CD4-positive, alpha-beta T cell treated with Interleukin-21 for 1 hour (primary cell): ENCODE results near the gene POU2F3.

Experiments
- DNase-seq: peaks from one replicate; pipeline ENCODE4 v3.0.0-alpha.2; 2020

The POU2F3 gene

DNA sequence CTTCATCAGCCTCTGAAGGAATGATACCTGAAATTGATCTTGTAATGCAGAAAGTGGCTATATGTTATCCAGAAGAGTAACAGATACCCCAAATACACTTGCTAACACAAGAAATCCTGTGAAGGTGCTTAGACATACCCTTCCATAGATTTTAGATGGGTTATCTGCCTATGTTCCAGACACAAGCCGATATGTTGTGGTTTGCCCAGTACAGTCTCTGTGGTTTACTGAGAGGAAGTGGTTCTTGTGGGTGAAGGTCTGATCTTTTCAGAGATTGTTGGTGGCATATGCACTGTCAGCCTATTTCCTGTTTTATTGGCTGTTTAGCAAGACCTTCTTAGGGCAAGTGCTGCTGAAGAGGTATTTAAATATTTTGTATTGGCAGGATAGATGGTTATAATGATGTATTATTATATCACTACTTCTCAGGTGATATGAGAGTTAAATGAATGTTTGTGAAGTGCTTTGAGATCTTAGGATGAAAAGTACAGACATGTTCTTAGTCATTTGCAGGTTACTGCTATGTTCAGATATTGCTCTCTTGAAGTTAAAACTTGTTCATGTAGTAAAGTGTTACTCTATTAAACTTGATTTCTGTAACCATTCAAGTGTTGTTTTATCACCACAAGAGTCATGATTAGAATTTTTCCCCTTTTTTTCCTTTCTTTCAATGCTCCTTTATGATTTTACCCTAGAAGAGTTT lies 104.5 kb downstream of the POU2F3 start:
- peak; percentile 82 for DNase-seq

DNA sequence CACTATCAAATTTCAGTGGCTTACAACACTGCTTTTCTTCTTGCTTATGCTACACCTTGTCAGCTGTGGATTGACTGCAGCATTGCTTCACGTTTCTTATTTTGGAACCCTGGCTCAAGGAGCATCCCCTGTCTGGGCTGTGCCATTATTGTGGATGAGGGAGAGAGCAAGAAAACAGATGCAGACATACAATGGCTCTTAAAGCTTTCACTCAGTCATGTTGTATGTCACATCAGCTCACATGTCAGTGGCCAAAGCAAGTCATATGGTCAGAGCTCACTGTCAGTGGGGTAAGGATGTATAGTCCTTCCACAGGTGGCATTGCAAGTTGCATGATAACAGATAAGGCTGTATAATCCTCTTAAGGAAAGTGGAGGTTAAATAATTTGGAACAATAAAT lies 106.3 kb downstream of the POU2F3 start:
- no peak for DNase-seq

DNA sequence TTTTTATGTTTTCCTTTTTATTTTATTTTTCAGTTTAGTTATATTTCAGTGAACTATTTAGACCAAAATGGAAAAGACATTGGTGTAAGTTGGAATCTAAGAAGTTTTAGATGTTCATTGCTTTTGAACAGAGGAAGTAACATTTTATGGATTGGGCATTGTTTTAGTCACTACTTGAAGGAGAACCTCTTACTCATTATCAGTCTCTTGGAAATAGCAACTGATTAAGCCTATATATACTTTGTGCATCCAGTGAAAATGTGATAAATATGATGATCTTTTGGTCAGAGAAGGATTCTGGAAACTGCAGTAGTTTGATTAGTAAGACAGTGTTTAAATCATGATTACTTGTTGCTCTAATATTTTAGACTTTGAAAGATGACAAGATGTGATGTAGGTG lies 110.7 kb downstream of the POU2F3 start:
- no peak for DNase-seq

DNA sequence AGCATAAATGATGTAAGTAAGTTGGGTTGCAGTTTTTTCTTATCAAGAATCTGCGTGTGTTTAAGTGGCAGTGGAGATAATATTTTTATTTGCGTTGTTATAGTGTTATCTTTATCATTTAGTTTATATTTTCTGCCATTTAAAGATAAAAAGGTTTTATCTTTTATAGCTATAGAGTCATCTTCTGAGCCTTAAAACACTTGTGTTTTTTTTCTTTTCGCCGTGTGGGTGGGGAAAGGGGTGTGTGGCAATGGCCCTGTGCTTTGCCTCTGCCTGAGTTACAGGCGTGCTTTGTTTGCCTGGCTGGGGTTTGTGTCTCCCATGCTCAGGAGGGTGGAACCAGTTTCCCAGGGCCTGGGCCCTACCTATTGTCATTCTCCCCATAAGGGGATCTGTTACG lies 112.5 kb downstream of the POU2F3 start:
- no peak for DNase-seq

DNA sequence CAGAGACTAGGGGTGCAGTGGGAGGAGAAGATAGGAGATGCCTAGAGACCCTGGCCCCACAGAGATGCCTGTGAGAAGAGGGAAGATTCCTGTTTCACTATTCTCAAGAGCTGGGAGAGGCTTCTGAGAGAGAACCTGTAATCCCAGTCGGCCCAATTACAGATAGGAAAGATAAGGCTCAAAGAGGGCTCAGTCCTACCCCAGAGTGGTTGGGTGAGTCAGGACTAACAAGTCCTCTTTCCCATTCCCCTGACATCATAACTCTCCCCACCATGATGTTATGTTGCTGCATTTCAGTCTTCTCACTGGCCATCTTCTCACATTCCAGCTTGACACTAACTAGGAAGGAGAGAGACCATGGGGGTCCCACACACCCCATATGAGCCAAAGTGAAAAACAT lies 114.1 kb downstream of the POU2F3 start:
- DNase-seq, result no peak

DNA sequence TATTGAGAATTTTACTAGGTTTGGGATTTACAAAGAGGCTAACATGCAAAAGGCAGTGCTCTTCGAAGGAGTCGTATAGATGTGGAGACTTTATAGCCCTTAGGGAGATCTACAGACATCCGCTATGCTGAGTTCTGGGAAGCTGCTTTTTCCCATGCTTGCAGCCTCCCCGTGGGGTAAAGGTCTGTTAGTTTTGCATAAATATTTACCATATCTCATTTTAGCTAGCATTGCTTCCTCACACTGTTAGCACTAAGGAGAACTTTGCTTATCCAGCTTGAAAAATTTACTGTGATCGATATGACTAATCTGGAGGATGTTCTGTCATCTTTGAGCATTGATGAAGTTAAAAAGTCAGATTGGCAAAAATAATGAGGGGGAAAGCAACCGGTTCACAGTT lies 114.8 kb downstream of the POU2F3 start:
- DNase-seq, result no peak

DNA sequence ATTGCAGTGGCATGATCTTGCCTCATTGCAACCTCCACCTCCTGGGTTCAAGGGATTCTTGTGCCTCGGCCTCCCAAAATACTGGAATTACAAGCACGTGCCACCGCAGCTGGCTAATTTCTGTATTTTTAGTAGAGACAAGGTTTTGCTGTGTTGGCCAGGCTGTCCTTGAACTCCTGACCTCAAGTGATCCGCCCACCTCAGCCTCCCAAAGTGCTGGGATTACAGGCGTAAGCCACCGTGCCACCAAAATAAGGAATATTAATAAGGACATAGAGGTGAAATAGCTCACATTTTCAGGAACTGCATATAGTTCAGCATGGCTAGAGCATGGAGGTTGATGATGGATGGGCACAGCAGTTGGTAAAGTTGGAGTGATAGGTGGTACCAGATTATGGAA lies 117.7 kb downstream of the POU2F3 start:
- DNase-seq, result no peak

DNA sequence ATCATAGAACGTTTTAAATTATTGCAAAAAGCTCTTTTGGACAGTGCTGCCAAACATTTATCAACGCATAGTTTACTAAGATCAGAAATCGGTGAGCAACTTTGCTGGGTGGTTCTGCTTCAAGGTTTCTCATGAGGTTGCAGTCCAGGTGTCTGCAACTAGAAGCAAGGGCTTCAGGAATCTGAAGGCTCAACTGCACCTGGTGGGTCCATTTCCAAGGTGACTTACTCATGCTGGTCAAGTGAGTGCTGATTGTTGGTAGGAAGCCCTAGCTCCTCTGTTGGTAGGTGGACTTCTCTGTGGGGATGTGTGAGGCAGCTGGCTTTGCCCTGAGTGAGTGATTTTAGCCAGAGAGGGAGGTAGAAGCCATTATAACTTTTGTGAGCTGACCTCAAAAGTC lies 118.8 kb downstream of the POU2F3 start:
- no peak for DNase-seq

DNA sequence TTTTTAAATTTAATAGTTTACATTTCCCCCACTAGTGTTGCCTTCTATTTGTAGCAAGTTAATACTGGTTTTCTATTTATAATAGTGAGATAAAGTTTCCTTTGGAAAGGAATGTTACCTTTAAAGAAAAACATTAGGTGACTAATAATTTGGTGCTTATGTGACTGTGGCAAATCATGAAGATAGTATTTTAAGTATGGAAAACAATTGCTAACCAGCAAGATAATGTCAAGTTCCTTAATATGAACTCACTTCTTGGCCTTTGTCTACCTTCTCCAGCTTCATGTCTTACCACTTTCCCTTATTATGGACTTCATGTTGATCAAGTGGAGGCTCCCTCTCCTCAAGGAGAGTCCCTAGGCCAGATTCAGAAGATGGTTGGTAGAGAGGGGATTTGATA lies 123.5 kb downstream of the POU2F3 start:
- DNase-seq, result no peak

DNA sequence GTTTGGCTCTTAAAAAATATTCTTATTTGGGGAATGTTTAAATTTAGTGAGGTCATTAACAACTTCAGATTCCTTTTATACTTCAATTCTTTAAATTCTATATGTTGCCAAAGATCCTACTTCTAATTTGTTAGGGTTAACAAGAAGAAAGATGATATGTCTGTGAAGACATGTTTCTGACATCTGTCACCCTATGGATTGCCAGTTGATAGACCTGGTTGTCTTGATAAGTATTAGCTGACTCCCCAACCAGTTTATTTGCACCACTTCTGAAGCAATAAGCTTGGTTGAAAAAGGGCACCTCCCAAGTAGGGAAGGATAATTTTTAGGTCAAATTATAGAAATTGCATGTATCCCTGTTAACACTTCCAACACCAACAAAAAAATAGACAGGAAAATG lies 125.6 kb downstream of the POU2F3 start:
- DNase-seq, result no peak
